CD4-positive, alpha-beta T cell treated with Interleukin-1 beta for 1 hour (primary cell): ENCODE data around the gene HSPB7.
"Not testable (repeated sequence)": the region's sequence is repeated elsewhere in the genome, so short reads cannot be mapped to it uniquely, and the experiment has no call there.

Experiments used
- DNase-seq, 2 donors: peaks; one replicate each; pipeline ENCODE4 v3.0.0-alpha.2; 2020 to 2022

Gene HSPB7

GRCh38 chr1:16005597-16005996, 12.2 kb downstream of the HSPB7 start:
- DNase-seq = no peak

GRCh38 chr1:16001274-16001673, 16.6 kb downstream of the HSPB7 start:
- not testable (repeated sequence) for DNase-seq

GRCh38 chr1:15998929-15999328, 18.9 kb downstream of the HSPB7 start:
- no peak for DNase-seq

- no peak for DNase-seq
These were observed 20.1 kb downstream of the HSPB7 start for GRCh38 chr1:15997637-15998280.

- no peak for DNase-seq
These were observed 20.7 kb downstream of the HSPB7 start for GRCh38 chr1:15997076-15997585.

- peak; percentile 46 to 47 for DNase-seq
These were observed 23.1 kb downstream of the HSPB7 start for GRCh38 chr1:15994590-15995351.

- no peak for DNase-seq
These were observed 23.8 kb downstream of the HSPB7 start for GRCh38 chr1:15994081-15994480.

- no peak for DNase-seq
These were observed 24.2 kb downstream of the HSPB7 start for GRCh38 chr1:15993666-15994065.

- DNase-seq = no peak
These were observed 25.0 kb downstream of the HSPB7 start for GRCh38 chr1:15992582-15993500.

- no peak for DNase-seq
These were observed 25.7 kb downstream of the HSPB7 start for GRCh38 chr1:15992187-15992553.

- DNase-seq = no peak
These were observed 26.2 kb downstream of the HSPB7 start for GRCh38 chr1:15991427-15992186.

- no peak for DNase-seq
These were observed 28.1 kb downstream of the HSPB7 start for GRCh38 chr1:15989776-15990175.

GRCh38 chr1:15988856-15989736, 28.7 kb downstream of the HSPB7 start:
- no peak for DNase-seq

GRCh38 chr1:15985611-15986297, 32.1 kb downstream of the HSPB7 start:
- DNase-seq = no peak

- DNase-seq = no peak
These were observed 34.6 kb downstream of the HSPB7 start for GRCh38 chr1:15983275-15983674.

GRCh38 chr1:15981679-15982078, 36.2 kb downstream of the HSPB7 start:
- no peak for DNase-seq

- not testable (repeated sequence) for DNase-seq
These were observed 39.9 kb downstream of the HSPB7 start for GRCh38 chr1:15977947-15978346.

- DNase-seq = peak; percentile 95 to 96
These were observed 41.8 kb downstream of the HSPB7 start, which contains the start of gene ZBTB17 for GRCh38 chr1:15975805-15976680. TSS of gene ZBTB17 (minus strand) at chr1:15976101. CDS start at chr1:15948495, 27,606 bp downstream.

- peak; percentile 73 to 78 for DNase-seq
These were observed 42.5 kb downstream of the HSPB7 start for GRCh38 chr1:15975358-15975804.
